Hepatocyte (in vitro differentiated cells): ENCODE measurements around the gene DMAC2. TPM values are rescaled to one million over a fixed set of nuclear protein-coding genes. Genes with fewer than 3 reads are reported as not detected.
"Not testable (repeated sequence)": the region's sequence is repeated elsewhere in the genome, so short reads cannot be mapped to it uniquely, and the experiment has no call there.

Source experiments
- DNase-seq: peaks from one replicate; pipeline ENCODE4 v3.0.0-alpha.2; 2016; ENCODE audit warnings: low spot score
- H2AFZ ChIP-seq: fragments of 200-600 bp; sonication (generic); 2 replicates; pipeline ENCODE4 v1.6.0; 2016; ENCODE audit warnings: antibody characterized with exemption, mild to moderate bottlenecking
- H3K27ac ChIP-seq: fragments of 200-600 bp; sonication (generic); 2 replicates; pipeline ENCODE4 v1.5.1; 2016; ENCODE audit warnings: mild to moderate bottlenecking
- H3K27me3 ChIP-seq: fragments of 200-600 bp; sonication (generic); 2 replicates; pipeline ENCODE4 v1.6.1; 2016
- H3K36me3 ChIP-seq: fragments of 200-600 bp; sonication (generic); replicated peaks from 2 replicates; pipeline ENCODE4 v1.5.1; 2016; ENCODE audit warnings: low read depth; ENCODE audit not compliant: insufficient read depth
- H3K4me1 ChIP-seq: fragments of 200-600 bp; sonication (generic); 2 replicates; pipeline ENCODE4 v1.5.1; 2016; ENCODE audit warnings: mild to moderate bottlenecking, moderate library complexity; ENCODE audit not compliant: insufficient read depth
- H3K4me2 ChIP-seq: fragments of 200-600 bp; sonication (generic); 2 replicates; pipeline ENCODE4 v1.6.0; 2016
- H3K4me3 ChIP-seq: fragments of 200-600 bp; sonication (generic); 2 replicates; pipeline ENCODE4 v1.5.1; 2016; ENCODE audit warnings: mild to moderate bottlenecking
- H3K79me2 ChIP-seq: fragments of 200-600 bp; sonication (generic); 2 replicates; pipeline ENCODE4 v1.6.0; 2017; ENCODE audit warnings: mild to moderate bottlenecking
- H3K9me2 ChIP-seq: fragments of 200-600 bp; sonication (generic); replicated peaks from 2 replicates; pipeline ENCODE4 v1.6.0; 2017; ENCODE audit warnings: mild to moderate bottlenecking; ENCODE audit not compliant: insufficient read depth
- H3K9me3 ChIP-seq: fragments of 200-600 bp; sonication (generic); 2 replicates; pipeline ENCODE4 v1.5.1; 2016; ENCODE audit warnings: low read depth, mild to moderate bottlenecking
- H4K20me1 ChIP-seq: fragments of 200-600 bp; sonication (generic); 2 replicates; pipeline ENCODE4 v1.6.0; 2016; ENCODE audit warnings: mild to moderate bottlenecking; ENCODE audit not compliant: insufficient read depth, poor library complexity, severe bottlenecking
- EZH2 ChIP-seq: fragments of 200-600 bp; sonication (generic); IDR thresholded peaks from 2 replicates; pipeline ENCODE4 v1.6.1; 2016; ENCODE audit warnings: antibody characterized with exemption, mild to moderate bottlenecking, borderline replicate concordance
- EZH2phosphoT487 ChIP-seq: fragments of 200-600 bp; sonication (generic); IDR thresholded peaks from one replicate; pipeline ENCODE4 v1.6.1; 2018; ENCODE audit warnings: antibody characterized with exemption, mild to moderate bottlenecking, low read depth, moderate library complexity; ENCODE audit not compliant: unreplicated experiment, severe bottlenecking
- WGBS: methylation state at CpG from one replicate; pipeline ENCODE4 v1.1.6; 2016; ENCODE audit warnings: low lambda C conversion rate; ENCODE audit errors: missing lambda C conversion rate; 5-methylcytosine and 5-hydroxymethylcytosine counted together
- polyA plus RNA-seq: library from polyadenylated mRNA; unstranded; fragments of >200 nt; fragmentation: Nextera tagmentation; extraction: Ambion mirVana; gene quantifications from 2 replicates; pipeline ENCODE4 v1.2.1, GENCODE V29; 2016
- total RNA-seq: library from RNA; depleted of rRNA; stranded (reverse); fragments of >200 nt; gene quantifications from 2 replicates; pipeline ENCODE4 v1.2.3, GENCODE V29; 2014
- TF ChIP-seq, protein P1 (sequence below): fragments of 200-600 bp; sonication (generic); IDR thresholded peaks from 2 replicates; pipeline ENCODE4 v1.5.1; 2016; ENCODE audit warnings: antibody characterized with exemption, mild to moderate bottlenecking; ENCODE audit not compliant: poor library complexity

The DMAC2 gene
- total and polyA plus RNA-seq, 2 experiments from 2014 or later: 54.7 to 66.8 TPM

DNA sequence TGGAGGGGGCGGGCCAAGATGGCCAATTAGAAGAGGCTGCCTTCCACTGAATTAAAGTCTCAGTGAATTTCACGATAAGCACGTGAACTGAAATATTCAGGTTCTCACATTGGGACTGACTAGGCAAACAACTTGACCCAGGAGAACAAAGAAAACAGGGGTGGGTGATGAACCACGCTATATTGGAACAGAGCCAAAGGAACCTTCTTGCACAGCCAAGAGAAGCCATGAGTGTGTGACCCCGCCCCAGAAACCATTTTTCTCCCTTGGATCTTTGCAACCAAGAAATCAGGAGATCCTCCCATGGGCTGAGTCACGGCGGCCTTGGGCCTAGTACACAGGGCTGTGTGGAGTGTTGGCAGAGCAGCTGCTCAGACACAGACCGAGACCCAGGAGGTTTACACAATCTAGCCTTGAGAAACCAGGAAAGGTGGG, 40.1 kb upstream of the DMAC2 start:
- no peak overlapping the region for H3K27ac ChIP-seq
- no peak overlapping the region for H2AFZ ChIP-seq
- H3K36me3 ChIP-seq: no peaks in the 10 kb centered on the region
- no peak overlapping the region for H3K4me2 ChIP-seq
- H3K79me2 ChIP-seq: no peaks in the 10 kb centered on the region
- no peaks in the 10 kb centered on the region for H3K4me1 ChIP-seq
- 73% methylated on average over 8 of the region's 8 CpGs for WGBS
- no peaks in the 10 kb centered on the region for H3K9me2 ChIP-seq
- DNase-seq: no peak
- TF ChIP-seq, protein P1, sequence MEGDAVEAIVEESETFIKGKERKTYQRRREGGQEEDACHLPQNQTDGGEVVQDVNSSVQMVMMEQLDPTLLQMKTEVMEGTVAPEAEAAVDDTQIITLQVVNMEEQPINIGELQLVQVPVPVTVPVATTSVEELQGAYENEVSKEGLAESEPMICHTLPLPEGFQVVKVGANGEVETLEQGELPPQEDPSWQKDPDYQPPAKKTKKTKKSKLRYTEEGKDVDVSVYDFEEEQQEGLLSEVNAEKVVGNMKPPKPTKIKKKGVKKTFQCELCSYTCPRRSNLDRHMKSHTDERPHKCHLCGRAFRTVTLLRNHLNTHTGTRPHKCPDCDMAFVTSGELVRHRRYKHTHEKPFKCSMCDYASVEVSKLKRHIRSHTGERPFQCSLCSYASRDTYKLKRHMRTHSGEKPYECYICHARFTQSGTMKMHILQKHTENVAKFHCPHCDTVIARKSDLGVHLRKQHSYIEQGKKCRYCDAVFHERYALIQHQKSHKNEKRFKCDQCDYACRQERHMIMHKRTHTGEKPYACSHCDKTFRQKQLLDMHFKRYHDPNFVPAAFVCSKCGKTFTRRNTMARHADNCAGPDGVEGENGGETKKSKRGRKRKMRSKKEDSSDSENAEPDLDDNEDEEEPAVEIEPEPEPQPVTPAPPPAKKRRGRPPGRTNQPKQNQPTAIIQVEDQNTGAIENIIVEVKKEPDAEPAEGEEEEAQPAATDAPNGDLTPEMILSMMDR: no peak
- TF ChIP-seq EZH2phosphoT487: no peak
- no peak for TF ChIP-seq EZH2
- H4K20me1 ChIP-seq: no peaks in the 10 kb centered on the region
- H3K9me3 ChIP-seq: no peaks in the 10 kb centered on the region
- no peak overlapping the region for H3K4me3 ChIP-seq
- H3K27me3 ChIP-seq: no peaks in the 10 kb centered on the region

DNA sequence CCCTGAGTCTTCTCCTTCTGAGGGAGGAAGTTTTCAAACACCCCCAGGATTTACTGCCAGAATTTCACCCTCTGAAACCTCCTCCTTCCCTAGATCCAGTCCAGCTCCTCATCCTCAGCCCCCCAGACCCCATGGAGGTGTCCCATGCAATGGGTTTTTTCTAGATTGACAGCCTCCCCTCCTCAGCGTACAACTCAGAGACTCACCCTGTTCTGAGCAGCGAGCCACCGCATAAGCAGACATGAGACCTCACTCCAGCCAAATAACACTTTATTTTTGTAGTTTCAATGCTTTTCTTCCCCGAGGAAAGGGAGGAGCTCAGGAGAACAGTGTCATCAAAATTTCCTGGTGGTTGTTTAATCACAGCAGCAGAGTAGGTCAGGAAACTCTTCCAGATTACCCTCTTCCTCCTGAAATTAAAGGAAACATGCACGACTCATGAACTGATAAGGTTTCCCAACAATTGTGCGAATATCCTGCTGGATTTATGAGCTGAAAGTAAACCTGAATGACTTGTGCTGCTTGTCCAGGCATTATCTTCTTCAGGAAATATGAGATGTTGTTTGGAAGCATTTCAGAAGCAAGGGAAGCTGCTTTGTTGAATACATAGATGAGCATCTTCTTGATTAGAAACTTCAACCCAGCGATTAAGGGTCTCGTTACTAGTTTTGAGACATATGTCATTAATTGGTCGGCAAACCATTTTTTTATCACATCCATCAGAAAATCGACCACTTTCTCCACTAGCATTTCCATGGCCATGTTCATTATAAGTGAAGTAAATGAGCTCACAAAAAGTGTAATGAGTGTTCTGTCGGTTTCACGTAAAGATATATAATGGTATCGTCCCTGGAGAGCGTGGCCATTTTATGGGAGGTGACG, 39.4 kb upstream of the DMAC2 start:
- no peak for TF ChIP-seq EZH2
- H3K4me2 ChIP-seq: no peak overlapping the region
- no peaks in the 10 kb centered on the region for H3K79me2 ChIP-seq
- no peak for DNase-seq
- H3K4me3 ChIP-seq: no peak overlapping the region
- no peaks in the 10 kb centered on the region for H4K20me1 ChIP-seq
- H3K27me3 ChIP-seq: no peaks in the 10 kb centered on the region
- H3K36me3 ChIP-seq: no peaks in the 10 kb centered on the region
- H3K27ac ChIP-seq: no peak overlapping the region
- H3K9me2 ChIP-seq: no peaks in the 10 kb centered on the region
- no peaks in the 10 kb centered on the region for H3K4me1 ChIP-seq
- H3K9me3 ChIP-seq: no peaks in the 10 kb centered on the region
- WGBS: 70% methylated on average over 15 of the region's 15 CpGs
- no peak overlapping the region for H2AFZ ChIP-seq

DNA sequence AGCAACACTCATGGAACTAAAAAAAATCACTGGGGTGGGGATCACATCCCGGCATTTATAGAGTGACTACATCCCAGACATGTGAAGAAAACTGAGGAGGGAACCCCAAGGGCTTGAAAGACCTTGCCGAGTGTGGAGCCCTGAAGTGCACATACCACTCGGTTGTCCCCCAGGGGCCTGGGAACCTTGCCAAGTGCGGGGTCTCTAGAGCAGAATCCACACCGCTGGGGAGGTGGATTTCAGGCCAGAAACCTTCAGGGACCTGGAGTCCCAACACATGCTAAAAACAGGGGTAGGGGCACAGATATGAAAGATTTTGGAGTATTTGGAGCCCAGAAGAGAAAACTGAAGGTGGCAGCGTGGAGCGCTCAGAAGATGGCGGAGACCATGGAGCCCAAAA, 38.5 kb upstream of the DMAC2 start:
- H3K36me3 ChIP-seq: no peaks in the 10 kb centered on the region
- H3K4me2 ChIP-seq: no peak overlapping the region
- H2AFZ ChIP-seq: no peak overlapping the region
- 67% methylated on average over 8 of the region's 8 CpGs for WGBS
- no peaks in the 10 kb centered on the region for H3K9me3 ChIP-seq
- H3K27me3 ChIP-seq: no peaks in the 10 kb centered on the region
- H3K27ac ChIP-seq: no peak overlapping the region
- H3K9me2 ChIP-seq: no peaks in the 10 kb centered on the region
- H3K79me2 ChIP-seq: no peaks in the 10 kb centered on the region
- H3K4me3 ChIP-seq: no peak overlapping the region
- TF ChIP-seq EZH2phosphoT487: no peak
- TF ChIP-seq EZH2: no peak
- TF ChIP-seq, protein P1: no peak
- no peaks in the 10 kb centered on the region for H3K4me1 ChIP-seq
- no peaks in the 10 kb centered on the region for H4K20me1 ChIP-seq
- no peak for DNase-seq

DNA sequence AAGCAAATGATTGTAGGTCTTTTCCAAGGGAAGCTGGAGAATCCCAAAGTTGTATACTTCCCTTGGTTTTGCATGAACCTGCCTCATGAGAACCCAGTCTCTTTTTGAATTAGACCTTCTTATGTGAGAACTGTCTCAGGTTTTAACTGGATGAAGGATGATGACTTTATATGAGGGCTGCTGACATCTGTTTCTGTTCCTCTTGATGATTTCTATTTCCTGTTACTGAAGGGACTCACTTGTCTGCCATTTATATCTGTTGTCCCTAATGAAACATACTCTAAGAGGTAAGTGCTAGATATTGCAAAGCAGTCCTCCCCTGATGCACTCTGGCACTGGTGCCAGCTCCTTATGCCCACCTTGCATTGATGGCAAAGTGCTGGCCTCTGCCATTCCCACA, 36.9 kb upstream of the DMAC2 start:
- Histone ChIP-seq H3K9me3 (no peaks in the 10 kb centered on the region), H3K27me3 (no peaks in the 10 kb centered on the region), H3K9me2 (no peaks in the 10 kb centered on the region), H3K4me1 (no peaks in the 10 kb centered on the region), H3K4me3 (no peak overlapping the region), H2AFZ (no peak overlapping the region), H3K36me3 (no peaks in the 10 kb centered on the region), H4K20me1 (no peaks in the 10 kb centered on the region), H3K27ac (no peak overlapping the region), H3K4me2 (no peak overlapping the region), H3K79me2 (no peaks in the 10 kb centered on the region)
- DNase-seq: no peak
- TF ChIP-seq, protein P1: no peak
- TF ChIP-seq EZH2 (no peak), EZH2phosphoT487 (no peak)

DNA sequence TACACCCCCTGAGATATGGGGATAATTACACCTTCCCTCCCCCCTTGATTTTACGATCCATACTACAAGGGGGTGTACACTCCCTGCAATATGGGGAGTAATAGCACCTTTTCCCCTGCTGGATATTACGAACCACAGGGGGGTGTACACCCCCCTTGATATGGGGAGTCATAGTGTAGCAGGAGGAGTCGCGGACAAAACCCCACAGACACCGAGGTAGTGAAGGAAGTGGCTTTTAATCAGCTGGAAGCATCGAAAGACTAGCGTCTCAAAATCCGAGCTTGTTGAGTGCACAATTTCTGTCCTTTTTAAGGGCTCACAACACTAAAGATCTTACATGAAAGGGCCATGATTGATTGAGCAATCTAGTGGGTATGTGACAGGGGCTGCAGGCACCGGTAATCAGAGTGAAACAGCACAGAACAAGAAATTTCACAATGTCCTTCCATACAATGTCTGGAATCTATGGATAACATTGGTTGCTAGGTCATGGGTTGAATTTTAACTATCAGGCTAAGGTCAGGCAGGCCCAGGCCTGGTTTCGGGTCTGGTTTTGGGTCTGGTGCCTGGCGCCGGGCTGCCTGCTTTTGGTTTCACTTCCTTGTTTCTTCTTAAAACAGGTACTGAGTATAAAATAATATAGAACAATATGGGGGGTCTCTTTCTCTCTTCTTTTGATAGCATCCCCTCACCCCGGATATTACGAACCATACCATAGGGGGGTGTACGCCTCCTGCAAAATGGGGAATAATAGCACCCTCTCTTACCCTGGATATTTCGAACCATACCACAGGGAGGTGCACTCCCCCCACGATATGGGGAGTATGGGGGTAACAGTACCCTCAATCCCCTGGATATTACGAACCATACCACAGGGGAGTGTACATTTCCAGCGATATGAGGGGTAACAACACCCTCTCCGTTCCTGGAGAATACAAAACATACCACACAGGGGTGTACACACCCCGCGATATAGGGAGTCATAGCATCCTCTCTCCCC, 23.8 kb upstream of the DMAC2 start:
- H3K9me2 ChIP-seq, H3K36me3 ChIP-seq, H4K20me1 ChIP-seq, H3K9me3 ChIP-seq, H3K4me1 ChIP-seq, H2AFZ ChIP-seq, H3K4me3 ChIP-seq, H3K27ac ChIP-seq, H3K27me3 ChIP-seq, H3K79me2 ChIP-seq, H3K4me2 ChIP-seq, DNase-seq: not testable (repeated sequence)
- WGBS: 82% methylated on average over 22 of the region's 22 CpGs
